Activated T-helper 9 cell treated with anti-CD3 and anti-CD28 coated beads, Interleukin-2, amount 50 U/mL, for 16 hours (primary cell): ENCODE measurements around the gene PYCARD.
"Not testable (repeated sequence)": the region's sequence is repeated elsewhere in the genome, so short reads cannot be mapped to it uniquely, and the experiment has no call there.

Source experiments
- DNase-seq: peaks from one replicate; pipeline ENCODE4 v3.0.0-alpha.2; 2020; ENCODE audit warnings: low read depth

Gene PYCARD

DNA sequence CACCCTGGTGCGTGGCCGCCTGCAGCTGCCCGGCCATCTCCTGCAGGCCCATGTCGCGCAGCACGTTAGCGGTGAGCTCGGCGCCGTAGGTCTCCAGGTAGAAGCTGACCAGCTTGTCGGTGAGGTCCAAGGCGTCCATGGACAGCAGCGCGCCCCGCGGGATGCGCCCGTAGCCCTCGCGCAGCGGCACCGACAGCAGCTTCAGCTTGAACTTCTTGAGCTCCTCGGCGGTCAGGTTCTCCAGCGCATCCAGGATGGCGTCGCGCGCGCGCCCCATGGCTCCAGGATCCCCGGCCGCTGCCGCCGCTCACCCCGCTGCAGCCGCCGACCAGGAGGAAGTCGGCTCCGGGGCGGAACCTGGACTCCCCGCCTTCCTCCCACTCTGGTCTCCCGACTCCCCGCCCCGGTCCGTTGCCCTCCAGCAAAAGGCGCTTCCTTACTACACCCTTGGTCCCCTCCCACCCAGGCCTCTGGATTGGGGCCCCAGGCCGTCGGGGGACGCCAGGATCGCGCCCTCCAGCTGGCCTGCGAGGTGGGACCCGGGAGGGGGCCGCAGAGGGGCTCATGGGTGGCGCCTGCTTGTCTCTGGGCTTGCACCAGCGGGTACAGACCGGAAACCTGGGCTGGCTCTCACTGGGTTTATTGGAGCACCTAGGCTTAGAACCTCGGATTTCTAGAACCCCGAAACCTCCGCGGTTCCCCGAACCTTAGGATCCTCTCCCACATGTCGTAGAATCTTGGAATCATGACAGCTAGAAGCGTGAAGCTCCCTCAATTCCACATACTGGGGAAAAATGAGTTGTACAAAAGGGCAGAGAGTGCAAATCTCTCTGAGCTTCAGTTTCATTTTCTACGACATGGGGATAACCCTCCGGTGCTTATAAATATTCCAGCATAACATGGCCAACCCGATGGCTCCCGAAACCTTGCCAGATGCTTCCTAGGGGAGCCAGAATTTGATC is at the start of gene PYCARD:
TSS of gene PYCARD (minus strand) at position 347 of the 962 bp plus-strand sequence. CDS start at position 277, 70 bp downstream.
- no peak for DNase-seq

DNA sequence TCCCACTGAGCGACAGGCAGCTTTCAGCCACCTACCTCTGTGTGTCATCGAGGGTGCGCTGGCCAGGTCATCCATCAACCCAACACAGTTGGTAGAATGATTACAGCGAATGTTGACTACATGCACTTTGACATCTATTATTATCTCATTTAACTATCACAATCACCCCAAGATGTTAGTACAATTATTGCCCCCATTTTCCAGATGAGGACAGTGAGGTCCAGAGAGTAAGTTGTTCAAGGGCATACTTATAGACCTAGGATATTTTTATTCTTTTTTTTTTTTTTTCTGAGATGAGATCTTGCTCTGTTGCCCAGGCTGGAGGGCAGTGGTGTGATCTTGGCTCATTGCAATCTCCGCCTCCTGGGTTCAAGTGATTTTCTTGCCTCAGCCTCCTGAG is 48.9 kb upstream of the PYCARD start:
- DNase-seq, result no peak

DNA sequence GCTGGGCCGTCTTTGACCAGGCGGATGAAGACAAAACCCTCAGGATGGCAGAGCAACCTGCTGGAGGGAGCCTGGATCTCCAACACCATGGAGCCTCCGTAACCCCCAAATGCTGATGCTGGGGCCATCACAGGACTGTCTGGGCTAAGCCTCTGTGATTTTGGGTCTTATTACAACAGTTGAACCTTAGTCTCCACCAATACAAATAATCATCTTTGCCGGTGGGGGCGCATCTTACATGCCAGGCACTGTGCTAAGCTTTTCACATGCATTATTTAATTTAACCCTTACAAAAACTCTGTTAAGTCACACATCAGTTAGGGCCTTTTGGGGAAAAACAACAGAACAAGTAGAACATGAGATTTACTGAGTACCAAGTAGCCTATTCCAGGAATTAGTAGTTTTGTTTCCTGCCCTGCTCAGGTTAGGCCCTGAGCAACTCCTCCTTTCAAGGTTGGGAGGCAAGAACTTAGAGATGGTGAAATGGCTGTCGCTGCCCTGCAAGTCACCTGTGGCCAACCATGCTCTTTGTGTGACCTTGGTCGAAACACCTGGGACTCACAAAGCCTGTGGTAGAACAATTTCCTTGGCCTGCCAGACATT is 48.3 kb upstream of the PYCARD start:
- no peak for DNase-seq

DNA sequence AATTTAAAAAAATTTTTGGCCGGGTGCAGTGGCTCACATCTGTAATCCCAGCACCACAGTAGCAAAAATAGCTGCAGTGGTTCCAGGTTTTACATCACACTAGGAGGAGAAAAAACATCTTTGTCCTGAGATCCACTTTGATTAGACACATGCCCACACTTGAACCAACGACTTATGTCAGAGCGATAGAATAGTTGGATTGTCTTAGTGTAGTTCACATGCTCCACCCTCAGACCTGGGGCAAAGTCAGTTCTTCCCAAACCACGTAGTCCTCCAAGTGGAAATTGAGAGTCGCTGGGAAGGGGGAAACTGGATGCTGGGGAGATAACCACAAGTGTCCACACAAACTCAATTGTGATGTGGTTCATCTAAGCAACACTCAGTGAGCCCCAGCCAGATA is 45.8 kb upstream of the PYCARD start:
- no peak for DNase-seq

GRCh38 chr16:31246296-31246695 is 43.7 kb upstream of the PYCARD start:
- DNase-seq, result no peak

- DNase-seq, result not testable (repeated sequence)
Observed at GRCh38 chr16:31245598-31245997, 43.0 kb upstream of the PYCARD start.

DNA sequence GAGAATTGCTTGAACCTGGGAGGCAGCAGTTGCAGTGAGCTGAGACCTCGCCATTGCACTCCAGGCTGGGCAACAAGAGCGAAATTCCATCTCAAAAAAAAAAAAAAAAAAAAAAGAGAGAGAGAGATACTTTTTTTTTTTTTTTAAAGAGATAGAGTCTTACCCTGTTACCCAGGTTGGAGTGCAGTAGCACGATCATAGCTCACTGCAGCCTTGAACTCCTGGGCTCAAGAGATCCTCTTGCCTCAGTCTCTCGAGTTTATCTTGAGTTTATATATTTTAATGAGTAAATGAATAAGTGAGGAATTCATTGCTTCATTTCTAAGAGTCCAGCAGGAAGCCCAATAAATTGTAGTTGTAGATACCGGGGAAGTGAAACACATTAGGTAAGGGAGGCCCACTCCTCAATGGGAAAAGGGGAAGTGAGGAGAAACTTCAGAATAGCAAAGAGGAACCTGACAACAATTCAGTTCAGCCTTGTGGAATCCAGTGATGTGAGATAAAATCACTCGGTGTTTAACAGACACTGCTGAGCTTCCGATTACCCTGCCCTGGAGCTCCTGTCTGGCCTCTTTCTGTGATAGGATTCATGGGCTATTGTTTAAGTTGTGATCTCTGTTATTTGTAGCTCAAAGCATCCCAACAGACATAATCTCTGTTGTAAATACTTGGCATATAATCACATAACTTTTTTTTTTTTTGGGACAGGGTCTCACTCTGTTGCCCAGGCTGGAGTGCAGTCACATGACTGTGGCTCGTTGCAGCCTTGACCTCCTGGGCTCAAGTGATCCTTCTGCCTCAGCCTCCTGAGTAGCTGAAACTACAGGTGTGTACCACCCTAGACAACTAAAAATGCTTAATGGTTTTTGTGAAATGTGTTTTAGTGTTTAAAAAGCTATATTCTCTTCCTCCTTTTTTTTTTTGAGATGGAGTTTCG is 41.4 kb upstream of the PYCARD start:
- DNase-seq, result no peak

GRCh38 chr16:31242206-31242605 is 39.6 kb upstream of the PYCARD start:
- DNase-seq, result no peak

DNA sequence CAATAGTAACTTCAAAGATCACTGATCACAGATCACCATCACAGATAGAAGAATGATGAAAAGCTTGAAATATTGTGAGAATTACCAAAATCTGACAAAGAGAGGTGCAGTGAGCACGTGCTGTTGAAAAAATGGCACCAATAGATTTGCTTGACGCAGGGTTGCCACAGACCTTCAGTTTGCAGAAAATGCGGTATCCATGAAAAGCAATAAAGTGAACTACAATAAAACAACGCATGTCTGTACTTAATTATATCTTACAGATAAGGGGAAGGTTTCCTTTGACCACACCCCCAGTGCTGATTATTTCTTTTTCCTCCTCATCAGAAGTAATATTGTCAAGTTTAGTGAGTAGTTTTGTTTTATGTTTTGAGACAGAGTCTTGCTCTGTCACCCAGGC is 35.5 kb upstream of the PYCARD start:
- no peak for DNase-seq

GRCh38 chr16:31229501-31229900 is 26.9 kb upstream of the PYCARD start:
- DNase-seq, result no peak

DNA sequence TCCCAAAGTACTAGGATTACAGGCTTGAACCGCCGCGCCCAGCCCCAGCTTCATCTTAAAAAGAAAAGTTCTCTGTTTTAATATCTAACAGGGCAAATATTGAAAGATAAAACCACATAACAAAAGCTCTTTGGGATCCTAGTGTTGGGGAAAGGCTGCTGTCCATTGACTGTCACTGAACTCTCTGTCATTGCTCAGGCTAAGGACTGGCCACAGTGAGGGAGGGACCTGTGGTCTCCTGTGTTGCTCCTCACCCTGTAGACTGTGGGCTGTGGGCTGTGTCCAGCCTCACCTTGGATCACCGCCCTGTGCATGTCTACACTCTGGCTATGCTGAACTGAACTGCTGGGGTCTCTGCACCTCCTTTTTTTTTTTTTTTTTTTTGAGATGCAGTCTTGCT is 25.6 kb upstream of the PYCARD start:
- no peak for DNase-seq

DNA sequence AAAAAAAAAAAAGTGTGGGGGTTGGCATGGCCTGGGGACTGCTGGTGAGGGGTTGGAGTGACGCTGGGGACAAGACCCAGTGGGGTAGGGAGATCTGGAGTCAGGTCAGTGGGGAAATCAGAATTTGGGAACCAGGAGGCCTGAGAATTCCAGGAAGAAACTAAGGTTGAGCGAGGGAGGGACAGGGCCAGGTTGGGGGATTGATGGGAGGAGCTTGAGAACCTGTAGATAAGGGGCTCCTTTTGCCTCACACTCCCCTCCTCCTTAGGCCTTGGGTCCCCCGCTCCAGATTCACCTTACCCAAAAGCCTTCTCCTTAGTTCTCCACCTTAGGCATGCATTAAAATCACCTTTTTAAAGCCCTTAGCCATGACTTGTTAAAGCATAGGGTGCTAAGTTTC is 22.6 kb upstream of the PYCARD start:
- no peak for DNase-seq

GRCh38 chr16:31224092-31224955 is 21.8 kb upstream of the PYCARD start:
- DNase-seq, result no peak

DNA sequence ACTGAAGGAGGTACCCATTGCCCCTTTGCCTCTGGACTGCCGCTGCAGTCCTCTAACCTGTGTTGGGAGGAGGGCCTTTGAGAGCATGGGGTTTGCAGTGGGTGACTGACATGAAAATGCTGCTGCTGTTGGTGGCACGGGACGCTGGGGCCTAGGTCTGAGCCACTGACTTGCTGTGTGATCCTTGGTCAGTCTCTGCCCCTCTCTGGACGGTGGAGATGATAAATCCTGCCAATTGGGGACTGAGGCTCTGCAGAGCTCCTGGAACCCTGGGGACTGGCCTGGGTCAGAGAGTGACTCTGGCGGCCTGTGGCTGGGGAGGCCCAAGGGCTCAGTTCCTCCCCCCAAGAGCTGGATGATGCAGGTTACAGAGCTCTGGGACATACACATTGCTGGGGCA is 20.5 kb upstream of the PYCARD start:
- DNase-seq, result no peak

DNA sequence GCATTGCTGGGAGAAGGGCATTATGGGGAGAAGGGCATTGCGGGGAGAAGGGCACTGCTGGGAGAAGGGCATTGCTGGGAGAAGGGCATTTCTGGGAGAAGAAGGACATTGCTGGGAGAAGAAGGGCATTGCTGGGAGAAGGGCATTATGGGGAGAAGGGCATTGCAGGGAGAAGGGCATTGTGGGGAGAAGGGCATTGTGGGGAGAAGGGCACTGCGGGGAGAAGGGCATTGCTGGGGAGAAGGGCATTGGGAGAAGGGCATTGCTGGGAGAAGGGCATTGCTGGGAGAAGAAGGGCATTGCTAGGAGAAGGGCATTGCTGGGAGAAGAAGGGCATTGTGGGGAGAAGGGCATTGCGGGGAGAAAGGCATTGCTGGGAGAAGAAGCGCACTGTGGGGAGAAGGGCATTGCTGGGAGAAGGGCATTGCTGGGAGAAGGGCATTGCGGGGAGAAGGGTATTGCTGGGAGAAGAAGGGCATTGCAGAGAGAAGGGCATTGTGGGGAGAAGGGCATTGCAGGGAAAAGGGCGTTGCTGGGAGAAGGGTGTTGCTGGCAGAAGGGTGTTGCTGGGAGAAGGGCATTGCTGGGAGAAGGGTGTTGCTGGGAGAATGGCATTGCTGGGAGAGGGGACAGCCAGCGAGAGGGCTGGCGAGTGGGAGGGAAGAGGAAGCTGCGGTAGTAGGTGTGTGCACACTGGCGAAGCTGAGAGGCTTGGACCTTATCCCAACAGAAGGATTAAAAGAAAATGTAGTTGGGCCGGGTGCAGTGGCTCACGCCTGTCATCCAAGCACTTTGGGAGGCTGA is 19.0 kb upstream of the PYCARD start:
- DNase-seq, result no peak

DNA sequence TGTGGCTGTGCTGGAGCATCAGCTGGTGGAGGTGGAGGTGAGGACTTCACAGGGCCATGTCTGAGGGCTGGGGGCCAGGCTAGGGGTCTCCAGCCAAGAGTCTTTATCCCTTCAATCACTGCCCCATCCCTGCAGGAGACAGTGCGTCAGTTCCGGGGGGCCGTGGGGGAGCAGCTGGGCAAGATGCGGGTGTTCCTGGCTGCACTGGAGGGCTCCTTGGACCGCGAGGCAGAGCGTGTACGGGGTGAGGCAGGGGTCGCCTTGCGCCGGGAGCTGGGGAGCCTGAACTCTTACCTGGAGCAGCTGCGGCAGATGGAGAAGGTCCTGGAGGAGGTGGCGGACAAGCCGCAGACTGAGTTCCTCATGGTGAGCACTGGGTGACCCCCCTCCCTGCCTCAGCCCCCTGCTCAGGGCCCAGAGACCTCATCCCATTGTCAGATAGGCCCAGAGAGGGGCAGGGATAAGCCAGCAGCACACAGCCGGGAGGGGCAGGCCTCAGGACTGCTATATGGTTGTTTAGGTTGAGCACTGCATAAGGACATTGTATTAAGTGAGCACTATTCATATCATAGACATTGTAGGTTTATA is 16.7 kb upstream of the PYCARD start:
- DNase-seq, result no peak

DNA sequence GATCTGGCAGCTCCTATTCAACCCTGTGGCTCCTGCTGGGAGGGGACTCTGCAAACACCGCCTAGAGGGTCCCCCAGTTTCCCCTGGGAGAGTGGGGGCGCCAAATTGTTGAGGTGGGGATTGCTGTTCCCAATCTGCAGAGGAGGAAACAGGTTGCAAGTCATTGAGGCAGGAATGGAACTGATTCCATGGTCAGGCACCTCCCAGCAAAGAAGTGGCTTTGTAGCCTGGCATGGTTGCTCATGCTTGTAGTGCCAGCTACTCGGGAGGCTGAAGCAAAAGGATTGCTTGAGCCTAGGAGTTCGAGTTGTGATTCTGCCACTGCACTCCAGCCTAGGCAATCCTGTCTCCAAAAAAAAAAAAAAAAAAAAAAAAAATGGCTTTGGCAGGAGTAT is 14.6 kb upstream of the PYCARD start:
- no peak for DNase-seq

GRCh38 chr16:31216422-31217135 is 14.0 kb upstream of the PYCARD start, which contains the start of gene PYDC1:
PYDC1 (minus strand) TSS chr16:31217135; CDS start chr16:31217028, 107 bp downstream.
- no peak for DNase-seq
